Osteocyte (in vitro differentiated cells): ENCODE data around the gene PLPPR4. TPM values are rescaled to one million over a fixed set of nuclear protein-coding genes. Genes with fewer than 3 reads are reported as not detected.
"Not testable (repeated sequence)": the region's sequence is repeated elsewhere in the genome, so short reads cannot be mapped to it uniquely, and the experiment has no call there.

Experiments
- DNase-seq: peaks from one replicate; pipeline ENCODE4 v3.0.0; 2021; ENCODE audit warnings: mixed read lengths; ENCODE audit not compliant: unreplicated experiment; ENCODE audit errors: extremely low spot score
- H3K27ac Mint-ChIP-seq: one replicate; pipeline ENCODE4 v1.8.0; 2021; ENCODE audit warnings: mild to moderate bottlenecking, mixed read lengths; ENCODE audit not compliant: unreplicated experiment
- H3K27me3 Mint-ChIP-seq: one replicate; pipeline ENCODE4 v1.8.0; 2021; ENCODE audit warnings: mixed read lengths; ENCODE audit not compliant: unreplicated experiment
- H3K36me3 Mint-ChIP-seq: one replicate; pipeline ENCODE4 v1.8.0; 2021; ENCODE audit warnings: mixed read lengths; ENCODE audit not compliant: unreplicated experiment
- H3K4me1 Mint-ChIP-seq: one replicate; pipeline ENCODE4 v1.8.0; 2021; ENCODE audit warnings: mixed read lengths; ENCODE audit not compliant: unreplicated experiment
- H3K4me3 Mint-ChIP-seq: one replicate; pipeline ENCODE4 v1.8.0; 2021; ENCODE audit warnings: mild to moderate bottlenecking, moderate library complexity, mixed read lengths; ENCODE audit not compliant: unreplicated experiment
- H3K9me3 Mint-ChIP-seq: one replicate; pipeline ENCODE4 v1.8.0; 2021; ENCODE audit warnings: mixed read lengths; ENCODE audit not compliant: unreplicated experiment
- total RNA-seq: library from RNA; stranded (reverse); gene quantifications from 2 replicates; pipeline ENCODE4 v1.2.1, GENCODE V29; 2021
- TF ChIP-seq, protein P1 (sequence below): fragments of 200-600 bp; sonication (generic); IDR thresholded peaks from 2 replicates; pipeline ENCODE4 v1.5.0; 2021; ENCODE audit warnings: antibody characterized with exemption, mild to moderate bottlenecking, moderate library complexity

The PLPPR4 gene
- total RNA-seq, 1 donor from 2014 or later: 5.2 TPM

DNA sequence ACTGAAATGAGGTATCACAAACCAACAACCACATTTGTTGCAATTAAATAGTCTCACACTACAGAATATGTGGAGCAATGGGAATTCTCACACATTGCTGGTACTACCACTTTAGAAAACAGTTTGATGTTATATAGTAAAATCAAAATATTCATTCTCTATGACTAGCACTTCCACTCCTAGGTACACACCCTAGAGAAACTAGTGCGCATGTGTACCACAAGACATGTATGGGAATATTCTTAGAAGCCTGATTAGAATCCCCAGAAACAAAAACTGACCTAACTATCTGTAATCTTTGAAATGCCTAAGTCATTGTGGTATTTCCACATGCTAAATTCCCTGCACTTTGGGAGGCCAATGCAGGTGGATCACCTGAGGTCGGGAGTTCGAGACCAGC is 18.1 kb upstream of the PLPPR4 start:
- peaks cover 7% of the 10 kb centered on the region for H3K27me3 Mint-ChIP-seq
- no peaks in the 10 kb centered on the region for H3K4me1 Mint-ChIP-seq
- H3K9me3 Mint-ChIP-seq: peaks cover 4% of the 10 kb centered on the region
- no peak overlapping the region for H3K4me3 Mint-ChIP-seq
- DNase-seq: no peak
- no peak overlapping the region for H3K27ac Mint-ChIP-seq
- TF ChIP-seq, protein P1, sequence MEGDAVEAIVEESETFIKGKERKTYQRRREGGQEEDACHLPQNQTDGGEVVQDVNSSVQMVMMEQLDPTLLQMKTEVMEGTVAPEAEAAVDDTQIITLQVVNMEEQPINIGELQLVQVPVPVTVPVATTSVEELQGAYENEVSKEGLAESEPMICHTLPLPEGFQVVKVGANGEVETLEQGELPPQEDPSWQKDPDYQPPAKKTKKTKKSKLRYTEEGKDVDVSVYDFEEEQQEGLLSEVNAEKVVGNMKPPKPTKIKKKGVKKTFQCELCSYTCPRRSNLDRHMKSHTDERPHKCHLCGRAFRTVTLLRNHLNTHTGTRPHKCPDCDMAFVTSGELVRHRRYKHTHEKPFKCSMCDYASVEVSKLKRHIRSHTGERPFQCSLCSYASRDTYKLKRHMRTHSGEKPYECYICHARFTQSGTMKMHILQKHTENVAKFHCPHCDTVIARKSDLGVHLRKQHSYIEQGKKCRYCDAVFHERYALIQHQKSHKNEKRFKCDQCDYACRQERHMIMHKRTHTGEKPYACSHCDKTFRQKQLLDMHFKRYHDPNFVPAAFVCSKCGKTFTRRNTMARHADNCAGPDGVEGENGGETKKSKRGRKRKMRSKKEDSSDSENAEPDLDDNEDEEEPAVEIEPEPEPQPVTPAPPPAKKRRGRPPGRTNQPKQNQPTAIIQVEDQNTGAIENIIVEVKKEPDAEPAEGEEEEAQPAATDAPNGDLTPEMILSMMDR: no peak
- H3K36me3 Mint-ChIP-seq: no peaks in the 10 kb centered on the region

DNA sequence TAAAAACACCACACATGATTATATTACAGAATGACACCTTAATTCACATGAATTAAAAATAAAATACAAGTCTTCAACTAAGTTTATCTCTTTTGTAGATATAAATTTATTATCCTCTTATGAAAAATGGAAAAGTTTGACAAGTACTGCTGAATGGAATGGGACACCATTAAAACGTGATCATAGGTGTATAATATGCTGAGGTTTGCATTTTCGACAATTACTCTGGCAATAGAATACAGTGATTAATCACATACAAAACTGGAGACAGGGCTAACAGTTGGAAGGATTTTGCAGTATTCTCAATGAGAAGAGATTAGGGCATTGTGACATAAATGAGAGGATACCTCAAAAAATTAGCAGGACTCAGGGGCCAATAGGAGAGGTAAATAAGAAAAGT is 17.1 kb upstream of the PLPPR4 start:
- Mint-ChIP-seq H3K27me3 (peaks cover 3% of the 10 kb centered on the region), H3K36me3 (no peaks in the 10 kb centered on the region), H3K9me3 (peaks cover 4% of the 10 kb centered on the region), H3K4me1 (no peaks in the 10 kb centered on the region), H3K4me3 (no peak overlapping the region), H3K27ac (no peak overlapping the region)
- TF ChIP-seq, protein P1: no peak
- DNase-seq: no peak

DNA sequence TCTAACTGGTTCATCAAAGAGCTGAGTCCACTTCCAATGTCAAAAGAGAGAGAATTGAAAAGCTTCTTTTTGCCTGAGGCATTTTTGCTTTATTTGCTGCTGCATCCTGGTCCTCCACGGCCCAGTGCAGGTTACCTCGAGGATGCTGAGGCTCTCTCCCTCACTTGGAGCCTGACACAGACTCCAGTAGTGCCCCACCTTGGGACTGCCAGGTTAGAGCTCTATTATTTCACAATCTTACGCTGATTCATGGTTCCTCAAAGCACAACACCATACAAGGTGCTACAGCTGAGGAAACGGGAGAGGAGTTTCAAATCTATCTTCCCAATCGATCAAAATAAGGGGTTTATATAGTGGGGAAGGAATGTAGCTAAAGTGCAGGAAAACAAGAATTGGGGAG is 13.6 kb upstream of the PLPPR4 start:
- no peak overlapping the region for H3K4me3 Mint-ChIP-seq
- no peaks in the 10 kb centered on the region for H3K27me3 Mint-ChIP-seq
- no peaks in the 10 kb centered on the region for H3K36me3 Mint-ChIP-seq
- no peak for DNase-seq
- no peaks in the 10 kb centered on the region for H3K4me1 Mint-ChIP-seq
- TF ChIP-seq, protein P1: no peak
- H3K27ac Mint-ChIP-seq: no peak overlapping the region
- H3K9me3 Mint-ChIP-seq: no peaks in the 10 kb centered on the region

DNA sequence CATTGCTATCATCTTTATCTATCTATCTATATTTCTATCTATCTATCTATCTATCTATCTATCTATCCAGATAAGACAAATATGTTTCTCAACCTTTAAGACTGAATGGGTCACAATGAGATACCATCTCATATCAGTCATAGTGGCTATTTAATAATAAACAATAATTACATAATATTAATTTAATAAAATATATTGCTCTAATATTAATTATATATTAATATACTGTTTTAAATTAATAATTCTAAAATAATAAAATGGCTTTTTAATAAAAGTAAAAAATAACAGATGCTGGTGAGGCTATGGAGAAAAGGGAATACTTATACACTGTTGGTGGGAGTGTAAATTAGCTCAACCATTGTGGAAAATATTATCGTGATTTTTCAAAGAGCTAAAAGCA is 13.0 kb upstream of the PLPPR4 start:
- Mint-ChIP-seq H3K36me3 (no peaks in the 10 kb centered on the region), H3K9me3 (no peaks in the 10 kb centered on the region), H3K4me3 (no peak overlapping the region), H3K27ac (no peak overlapping the region), H3K4me1 (no peaks in the 10 kb centered on the region), H3K27me3 (no peaks in the 10 kb centered on the region)
- TF ChIP-seq, protein P1: no peak
- no peak for DNase-seq

DNA sequence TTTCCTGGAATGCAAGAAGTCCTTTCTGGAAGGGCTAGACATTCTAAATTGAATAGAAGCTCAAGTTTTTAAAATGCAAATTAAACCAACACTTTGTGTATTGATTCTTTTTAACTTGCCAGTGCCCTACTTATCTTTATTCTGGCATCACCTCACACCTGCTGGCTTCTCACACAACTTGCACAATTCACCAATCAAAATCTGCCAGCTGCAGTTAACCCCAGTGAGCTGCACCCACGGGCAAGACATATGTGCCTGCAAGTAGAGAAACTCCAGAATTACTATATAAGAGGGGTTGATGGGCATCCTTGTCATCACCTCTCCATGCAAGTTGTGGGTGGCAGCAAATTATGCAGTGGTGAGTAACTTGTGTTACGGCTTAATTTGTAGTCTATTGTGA is 11.7 kb upstream of the PLPPR4 start:
- no peaks in the 10 kb centered on the region for H3K27me3 Mint-ChIP-seq
- no peak overlapping the region for H3K27ac Mint-ChIP-seq
- no peaks in the 10 kb centered on the region for H3K4me1 Mint-ChIP-seq
- TF ChIP-seq, protein P1: no peak
- H3K9me3 Mint-ChIP-seq: no peaks in the 10 kb centered on the region
- no peak for DNase-seq
- no peak overlapping the region for H3K4me3 Mint-ChIP-seq
- no peaks in the 10 kb centered on the region for H3K36me3 Mint-ChIP-seq

DNA sequence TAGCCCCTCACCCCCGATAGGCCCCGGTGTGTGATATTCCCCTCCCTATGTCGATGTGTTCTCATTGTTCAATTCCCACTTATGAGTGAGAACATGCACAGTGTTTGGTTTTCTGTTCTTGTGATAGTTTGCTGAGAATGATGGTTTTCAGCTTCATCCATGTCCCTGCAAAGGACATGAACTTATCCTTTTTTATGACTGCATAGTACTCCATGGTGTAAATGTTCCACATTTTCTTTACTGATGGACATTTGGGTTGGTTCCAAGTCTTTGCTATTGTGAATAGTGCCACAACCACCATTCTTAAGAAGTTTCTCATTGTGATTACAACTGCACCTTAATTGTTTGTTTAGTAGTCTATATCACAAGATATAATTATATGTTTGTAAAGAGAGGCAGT is 3.9 kb upstream of the PLPPR4 start:
- not testable (repeated sequence) for H3K4me1 Mint-ChIP-seq, H3K27ac Mint-ChIP-seq, H3K4me3 Mint-ChIP-seq, H3K36me3 Mint-ChIP-seq, DNase-seq, H3K9me3 Mint-ChIP-seq
- H3K27me3 Mint-ChIP-seq: peaks cover 31% of the 10 kb centered on the region
